ENCODE data around the gene NIPAL4. TPM values are rescaled to one million over a fixed set of nuclear protein-coding genes. Genes with fewer than 3 reads are reported as not detected.

The NIPAL4 gene
- total RNA-seq, 1 donor from 2014 or later: 2.8 TPM

DNA sequence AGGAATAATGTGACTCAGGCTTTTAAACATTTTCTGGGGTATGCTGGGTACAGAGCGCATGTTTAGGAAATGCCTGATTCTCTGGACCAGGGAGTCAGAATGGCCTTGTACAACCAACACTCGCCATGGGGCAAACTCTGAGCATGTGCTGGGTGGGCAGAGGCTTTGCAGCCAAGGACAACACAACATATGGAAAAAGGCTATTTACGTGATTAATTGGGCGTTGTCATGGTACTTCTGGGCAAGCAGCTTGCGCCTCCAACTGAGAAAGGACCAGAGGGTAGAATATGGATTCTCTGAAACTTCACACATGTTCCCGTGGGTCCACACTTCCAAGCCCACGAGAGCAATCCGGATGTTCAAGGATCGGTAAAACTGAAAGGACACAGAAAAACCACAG lies 49.1 kb downstream of the NIPAL4 start:
- no peak overlapping the region for H3K4me3 Mint-ChIP-seq

DNA sequence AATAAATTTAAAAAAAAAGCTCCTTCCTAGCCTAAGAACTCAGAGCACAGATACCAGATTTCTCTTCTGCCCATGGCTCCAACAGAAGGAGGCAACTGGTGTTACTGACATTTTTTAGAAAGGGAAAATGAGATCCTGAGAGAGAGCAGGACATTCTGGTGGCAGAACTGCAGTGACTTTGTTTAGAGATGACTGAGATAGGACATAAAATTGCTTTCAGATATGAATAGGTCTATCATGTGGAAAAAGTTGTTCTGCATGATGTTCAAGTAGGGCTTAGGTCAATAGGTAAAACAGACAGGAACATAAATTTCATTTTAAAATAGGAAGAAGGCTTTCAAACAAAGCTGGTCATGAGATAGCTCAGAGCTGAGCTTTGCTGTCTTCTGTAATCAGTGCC lies 49.6 kb downstream of the NIPAL4 start:
- Mint-ChIP-seq H3K36me3 (ENCODE audit: low read depth) (peaks cover 92% of the 10 kb centered on the region), H3K9me3 (no peaks in the 10 kb centered on the region), H3K27ac (peak overlapping the region; percentile 93), H3K4me3 (no peak overlapping the region), H3K27me3 (no peaks in the 10 kb centered on the region), H3K4me1 (peaks cover 85% of the 10 kb centered on the region)
- intact Hi-C loops (cut with micrococcal nuclease): loop anchor here (2.0 kb wide), 1 partner anchor 225 kb away; no protein-coding TSS in a partner anchor
- ChIA-PET CTCF (interaction anchor here (0.8 to 1.3 kb wide), 3 partner anchors 10 to 78 kb away, joined by 4 to 5 read pairs (median 4); no protein-coding TSS in a partner anchor), POLR2A (interaction anchor here (0.9 to 3.9 kb wide), 7 partner anchors 10 to 222 kb away, joined by 3 to 21 read pairs (median 5); partner anchors contain the start of gene THG1L)
- DNase-seq (no peak), ATAC-seq (ENCODE audit: low read depth) (no peak)
- TF ChIP-seq, protein P1, sequence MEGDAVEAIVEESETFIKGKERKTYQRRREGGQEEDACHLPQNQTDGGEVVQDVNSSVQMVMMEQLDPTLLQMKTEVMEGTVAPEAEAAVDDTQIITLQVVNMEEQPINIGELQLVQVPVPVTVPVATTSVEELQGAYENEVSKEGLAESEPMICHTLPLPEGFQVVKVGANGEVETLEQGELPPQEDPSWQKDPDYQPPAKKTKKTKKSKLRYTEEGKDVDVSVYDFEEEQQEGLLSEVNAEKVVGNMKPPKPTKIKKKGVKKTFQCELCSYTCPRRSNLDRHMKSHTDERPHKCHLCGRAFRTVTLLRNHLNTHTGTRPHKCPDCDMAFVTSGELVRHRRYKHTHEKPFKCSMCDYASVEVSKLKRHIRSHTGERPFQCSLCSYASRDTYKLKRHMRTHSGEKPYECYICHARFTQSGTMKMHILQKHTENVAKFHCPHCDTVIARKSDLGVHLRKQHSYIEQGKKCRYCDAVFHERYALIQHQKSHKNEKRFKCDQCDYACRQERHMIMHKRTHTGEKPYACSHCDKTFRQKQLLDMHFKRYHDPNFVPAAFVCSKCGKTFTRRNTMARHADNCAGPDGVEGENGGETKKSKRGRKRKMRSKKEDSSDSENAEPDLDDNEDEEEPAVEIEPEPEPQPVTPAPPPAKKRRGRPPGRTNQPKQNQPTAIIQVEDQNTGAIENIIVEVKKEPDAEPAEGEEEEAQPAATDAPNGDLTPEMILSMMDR (IDR thresholded peaks at IDR 0.05): no peak

More for the DNA sequence above, 49.1 kb downstream of the NIPAL4 start:
- Mint-ChIP-seq H3K36me3 (ENCODE audit: low read depth) (peaks cover 93% of the 10 kb centered on the region), H3K9me3 (no peaks in the 10 kb centered on the region), H3K4me1 (peaks cover 90% of the 10 kb centered on the region), H3K27me3 (no peaks in the 10 kb centered on the region), H3K27ac (peak overlapping the region; percentile 93)
- CTCF ChIA-PET: interaction anchor here (0.8 to 1.3 kb wide), 3 partner anchors 10 to 77 kb away, joined by 4 to 5 read pairs (median 4); no protein-coding TSS in a partner anchor
- TF ChIP-seq, protein P1 (IDR thresholded peaks at IDR 0.05): no peak
- ATAC-seq (ENCODE audit: low read depth) (no peak), DNase-seq (no peak)
- POLR2A ChIA-PET: interaction anchor here (1.1 to 3.9 kb wide), 6 partner anchors 9 to 222 kb away, joined by 3 to 21 read pairs (median 5); partner anchors contain the start of gene THG1L
- intact Hi-C loops (cut with micrococcal nuclease): loop anchor here (2.0 kb wide), 1 partner anchor 226 kb away; no protein-coding TSS in a partner anchor

DNA sequence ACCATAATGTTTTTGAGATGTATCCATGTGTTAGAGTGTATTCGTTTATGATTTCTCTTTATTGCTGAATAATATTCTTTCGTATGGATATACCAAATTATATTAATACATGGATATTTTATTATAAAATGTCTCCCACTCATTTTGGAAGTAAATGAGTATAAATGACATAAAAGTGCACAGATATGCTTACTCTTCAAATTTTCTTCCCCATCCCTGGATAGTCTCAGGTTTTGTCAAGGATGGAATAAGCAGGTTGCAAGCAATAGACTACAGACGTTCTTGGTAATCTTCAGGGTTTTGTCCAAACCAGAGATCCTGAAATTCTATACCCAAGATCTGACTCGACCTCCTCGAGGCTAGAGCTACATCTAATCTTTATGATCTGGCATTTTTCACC lies 50.7 kb downstream of the NIPAL4 start:
- ChIA-PET CTCF (interaction anchor here (1.5 kb wide), 1 partner anchor 9 kb away, joined by 3 read pairs; no protein-coding TSS in a partner anchor), POLR2A (interaction anchor here (0.5 to 3.9 kb wide), 5 partner anchors 9 to 91 kb away, joined by 3 to 21 read pairs (median 5); no protein-coding TSS in a partner anchor)
- ATAC-seq (ENCODE audit: low read depth) (no peak), DNase-seq (no peak)
- intact Hi-C loops (cut with micrococcal nuclease): loop anchor here (1.0 kb wide), 1 partner anchor 8 kb away; no protein-coding TSS in a partner anchor
- H3K4me1 Mint-ChIP-seq: peaks cover 83% of the 10 kb centered on the region
- TF ChIP-seq, protein P1 (IDR thresholded peaks at IDR 0.05): no peak
- peak overlapping the region; percentile 93 for H3K27ac Mint-ChIP-seq
- H3K36me3 Mint-ChIP-seq (ENCODE audit: low read depth): peaks cover 94% of the 10 kb centered on the region
- no peaks in the 10 kb centered on the region for H3K27me3 Mint-ChIP-seq
- H3K4me3 Mint-ChIP-seq: no peak overlapping the region
- no peaks in the 10 kb centered on the region for H3K9me3 Mint-ChIP-seq

DNA sequence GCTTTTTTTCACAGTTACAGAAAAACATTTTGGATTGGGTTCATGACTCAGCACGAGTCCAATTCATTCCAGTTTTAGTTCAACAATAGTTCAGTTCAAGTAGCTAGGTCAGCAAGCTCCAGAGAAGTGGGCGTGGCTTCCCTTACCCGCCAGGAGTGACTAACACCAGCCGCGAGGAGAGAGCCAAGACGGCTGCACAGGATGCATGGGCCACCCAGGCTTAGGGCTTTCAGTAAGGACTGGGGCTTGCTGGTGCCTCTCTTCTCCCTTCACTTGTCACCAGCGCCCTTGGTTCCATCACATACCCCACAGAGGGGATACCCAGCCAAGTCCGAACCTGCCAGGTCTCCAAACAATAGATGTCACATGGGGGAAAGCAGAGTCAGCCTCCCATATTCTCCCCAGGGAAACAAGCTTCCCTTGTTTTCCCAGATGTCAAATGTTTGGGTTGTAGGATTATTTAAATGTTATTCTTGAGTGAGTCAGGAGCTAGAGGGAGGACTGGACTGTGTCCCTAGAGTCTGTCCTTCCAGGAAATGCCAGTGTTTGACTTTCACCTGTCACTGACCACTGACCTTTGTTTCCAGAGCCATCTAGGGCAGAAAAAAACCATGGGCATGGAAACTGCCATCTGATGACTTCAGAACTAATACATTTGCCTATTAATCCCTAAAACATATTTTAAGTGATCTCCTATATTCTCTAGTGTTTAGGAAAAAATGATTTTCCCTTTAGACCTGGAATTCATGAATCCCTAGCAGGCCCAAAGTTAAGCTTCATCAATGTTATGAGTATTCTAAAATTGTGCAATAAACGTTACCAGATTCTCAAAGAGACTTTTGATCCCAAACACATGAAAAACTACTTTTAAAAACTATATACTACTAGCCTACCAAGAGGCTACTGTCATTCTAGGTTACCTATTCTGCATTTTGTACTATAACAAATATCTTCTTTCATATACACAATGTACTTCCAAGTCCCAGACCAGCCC lies 51.9 kb downstream of the NIPAL4 start:
- POLR2A ChIA-PET: interaction anchor here (0.6 to 1.4 kb wide), 3 partner anchors 8 to 81 kb away, joined by 3 to 5 read pairs (median 4); no protein-coding TSS in a partner anchor
- Mint-ChIP-seq H3K9me3 (no peaks in the 10 kb centered on the region), H3K36me3 (ENCODE audit: low read depth) (peaks cover 94% of the 10 kb centered on the region)

More for the DNA sequence above, 51.9 kb downstream of the NIPAL4 start:
- ATAC-seq (ENCODE audit: low read depth) (no peak), DNase-seq (no peak)
- Mint-ChIP-seq H3K27me3 (no peaks in the 10 kb centered on the region), H3K27ac (peak overlapping the region; percentile 62), H3K4me3 (no peak overlapping the region), H3K4me1 (peaks cover 80% of the 10 kb centered on the region)
- TF ChIP-seq, protein P1 (IDR thresholded peaks at IDR 0.05): no peak
- CTCF ChIA-PET: interaction anchor here (1.4 to 1.5 kb wide), 2 partner anchors 8 to 35 kb away, joined by 3 to 5 read pairs; no protein-coding TSS in a partner anchor
- intact Hi-C loops (cut with micrococcal nuclease): no loop called here

Data from activated B cell treated with CpG ODN at 0.5 μM for 24 hours (primary cell).